Heart left ventricle (tissue), 16 donors: ENCODE results near the gene FER. TPM values are rescaled to one million over a fixed set of nuclear protein-coding genes. Genes with fewer than 3 reads are reported as not detected.

Experiments
- ATAC-seq, 4 donors: fragments of 200-7000 bp; cut with Tn5 transposase; one replicate each; pipeline ENCODE4 v1.9.1; 2020 to 2022; ENCODE audit warnings: moderate library complexity in 4 of 4, mild to moderate bottlenecking in 3 of 4, moderate number of reproducible peaks in 1 of 4
- DNase-seq, 5 donors: peaks; one replicate each; pipeline ENCODE4 v3.0.0-alpha.2; 2020
- H3K27ac ChIP-seq, 12 donors: fragments of 200-600 bp; sonication (generic) in 4 of 12; one replicate each; pipeline versions ENCODE4 v1.5.0 to v1.8.0; 2016 to 2022; ENCODE audit warnings: mild to moderate bottlenecking in 2 of 12
- H3K27me3 ChIP-seq, 9 donors: fragments of 200-600 bp; sonication (generic) in 2 of 9; one replicate each; pipeline versions ENCODE4 v1.5.1 to v1.8.0; 2016 to 2022; ENCODE audit warnings: mild to moderate bottlenecking in 3 of 9
- H3K36me3 ChIP-seq, 9 donors: fragments of 200-600 bp; sonication (generic) in 2 of 9; one replicate each; pipeline versions ENCODE4 v1.5.0 to v1.8.0; 2018 to 2022; ENCODE audit warnings: mild to moderate bottlenecking in 2 of 9
- H3K4me1 ChIP-seq, 12 donors: fragments of 200-600 bp; sonication (generic) in 4 of 12; one replicate each; pipeline versions ENCODE4 v1.5.0 to v1.8.0; 2016 to 2022; ENCODE audit warnings: mild to moderate bottlenecking in 3 of 12
- H3K4me3 ChIP-seq, 12 donors: fragments of 200-600 bp; sonication (generic) in 4 of 12; one replicate each; pipeline versions ENCODE4 v1.5.0 to v1.8.0; 2017 to 2022; ENCODE audit warnings: mild to moderate bottlenecking in 9 of 12, moderate library complexity in 4 of 12
- H3K9me3 ChIP-seq, 12 donors: fragments of 200-600 bp; sonication (generic) in 4 of 12; one replicate each; pipeline versions ENCODE4 v1.5.0 to v1.8.0; 2016 to 2022; ENCODE audit warnings: mild to moderate bottlenecking in 1 of 12
- POLR2A ChIP-seq, 2 donors: fragments of 450-650 bp; IDR thresholded peaks; one replicate each; pipeline ENCODE4 v1.6.1; 2017; ENCODE audit warnings: antibody characterized with exemption in 2 of 2, mild to moderate bottlenecking in 2 of 2, moderate library complexity in 2 of 2
- WGBS, 4 donors: extraction: QIAGEN DNeasy Blood & Tissue Kit in 2 of 4; methylation state at CpG; one replicate each; pipeline versions ENCODE4 v1.1.5 to v1.1.7; 2013 to 2018; 5-methylcytosine and 5-hydroxymethylcytosine counted together
- intact Hi-C, 10 donors: fragments of 100-400 bp; cut with DNase I; formaldehyde crosslinking; loops; one replicate each; pipeline versions ENCODE4 v1.11.1 to v1.14.2; 2022
- polyA plus RNA-seq, 2 donors: library from polyadenylated mRNA; stranded (reverse); fragments of 200-250 nt; gene quantifications; one replicate each; pipeline ENCODE4 v1.2.3, GENCODE V29; 2013
- total RNA-seq, 9 donors: library from RNA; depleted of rRNA in 2 of 9; stranded (reverse); fragments of >200 nt in 2 of 9; fragmentation: NEBNext Ultra II Directional in 3 of 9; extraction: Animal tissue kit (Norgen Biotek cat#: 25700) in 3 of 9; gene quantifications; one replicate each; pipeline versions ENCODE4 v1.1.0 to v1.2.4, GENCODE V29; 2016 to 2023
- TF ChIP-seq, protein P1 (sequence below), 12 donors: fragments of 200-600 bp; sonication (generic) in 4 of 12; IDR thresholded peaks; one replicate each; pipeline versions ENCODE4 v1.5.0 to v1.8.0; 2018 to 2022; ENCODE audit warnings: antibody characterized with exemption in 12 of 12, mild to moderate bottlenecking in 5 of 12
- donor health status: ischemic (EF 13 %, LVEDD 7.1; RV severe dilation, severe dysfunction).
- donor health status: healthy with polysubstance abuse.
- donor health status: DM: no; HTN: yes; CAD: no.
- donor health status: DM: no; HTN: no; CAD: no.
- donor health status: ischemic (EF 25% LVEDD 6.9; RV normal size, moderate dysfunction).
- donor health status: ischemic (EF 25% LVEDD 5.7; RV mildly dilated, moderate dysfunction).
- donor health status: healthy.
- donor health status: DM: yes; HTN: yes; CAD: no.
- donor health status: ischemic (EF 35%, LVEDD 5.7; RV mildly dilated, moderate dysfunction).
- donor health status: nonischemic (EF 11% LVEDD 7.7; RV severe dilation, severe dysfunction).
- donor health status: DM: yes; HTN: yes; CAD: no.
- donor health status: PGD.
- donor health status: ischemic (EF 29% LVEDD 5.4; RV normal size, mild dysfunction).
- donor health status: nonischemic (EF 23%, LVEDD 6.1; RV moderate dilation, normal function).

FER gene
- total and polyA plus RNA-seq, 11 donors, result 1.4 to 25.7 (median 13.1) TPM

DNA sequence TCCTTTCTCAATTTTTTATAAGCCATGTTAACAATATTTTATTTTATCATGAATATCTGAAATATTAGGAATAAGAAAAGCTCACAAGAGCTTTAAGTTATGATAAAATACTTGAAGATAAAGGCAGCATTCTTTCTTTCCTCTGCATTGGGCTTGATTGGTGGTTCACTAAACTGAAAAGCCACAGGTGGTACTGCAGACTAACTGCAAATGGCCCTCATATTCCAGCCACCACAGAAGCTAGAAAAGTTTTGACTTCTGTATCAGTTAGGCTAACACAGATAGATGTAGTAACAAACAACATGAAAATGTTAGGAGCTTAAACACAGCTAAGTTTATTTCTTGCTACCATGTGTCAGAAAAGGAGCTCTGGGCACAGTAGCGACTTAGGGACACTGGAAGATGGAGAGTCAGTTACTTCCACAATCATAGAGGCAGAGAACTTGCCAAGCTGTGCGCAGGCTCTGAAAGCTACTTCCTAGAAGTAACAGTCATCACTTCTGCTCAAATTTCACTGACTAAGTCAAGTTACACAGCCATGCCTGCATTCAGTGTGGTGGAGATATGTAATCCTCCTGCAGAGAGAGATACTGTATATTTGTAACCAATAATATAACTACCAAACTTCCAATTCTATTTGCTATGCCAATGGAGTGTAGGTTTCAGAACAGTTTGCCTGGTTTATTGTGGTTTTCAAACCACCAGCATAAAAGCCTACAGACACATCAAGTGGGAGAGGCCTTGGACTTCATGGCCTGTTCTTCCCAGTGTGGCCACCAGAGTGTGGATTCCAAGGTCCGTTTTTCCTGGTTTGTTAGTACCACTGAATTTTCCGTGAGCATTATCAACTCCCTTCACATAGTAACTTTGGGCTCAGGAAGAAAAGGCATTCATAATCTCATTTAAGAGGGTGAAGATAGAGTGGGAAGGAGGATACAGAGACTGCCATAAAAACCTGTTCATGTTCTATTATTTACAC is 393.8 kb downstream of the FER start:
- Histone ChIP-seq H3K9me3 (no peaks in the 10 kb centered on the region), H3K4me3 (no peak overlapping the region), H3K27me3 (no peaks in the 10 kb centered on the region), H3K36me3 (no peaks in the 10 kb centered on the region), H3K4me1 (peaks cover 0 to 5% (median 0%) of the 10 kb centered on the region in 12 donors), H3K27ac (no peak overlapping the region)
- no peak for TF ChIP-seq POLR2A (IDR thresholded peaks at IDR 0.05)
- TF ChIP-seq, protein P1, sequence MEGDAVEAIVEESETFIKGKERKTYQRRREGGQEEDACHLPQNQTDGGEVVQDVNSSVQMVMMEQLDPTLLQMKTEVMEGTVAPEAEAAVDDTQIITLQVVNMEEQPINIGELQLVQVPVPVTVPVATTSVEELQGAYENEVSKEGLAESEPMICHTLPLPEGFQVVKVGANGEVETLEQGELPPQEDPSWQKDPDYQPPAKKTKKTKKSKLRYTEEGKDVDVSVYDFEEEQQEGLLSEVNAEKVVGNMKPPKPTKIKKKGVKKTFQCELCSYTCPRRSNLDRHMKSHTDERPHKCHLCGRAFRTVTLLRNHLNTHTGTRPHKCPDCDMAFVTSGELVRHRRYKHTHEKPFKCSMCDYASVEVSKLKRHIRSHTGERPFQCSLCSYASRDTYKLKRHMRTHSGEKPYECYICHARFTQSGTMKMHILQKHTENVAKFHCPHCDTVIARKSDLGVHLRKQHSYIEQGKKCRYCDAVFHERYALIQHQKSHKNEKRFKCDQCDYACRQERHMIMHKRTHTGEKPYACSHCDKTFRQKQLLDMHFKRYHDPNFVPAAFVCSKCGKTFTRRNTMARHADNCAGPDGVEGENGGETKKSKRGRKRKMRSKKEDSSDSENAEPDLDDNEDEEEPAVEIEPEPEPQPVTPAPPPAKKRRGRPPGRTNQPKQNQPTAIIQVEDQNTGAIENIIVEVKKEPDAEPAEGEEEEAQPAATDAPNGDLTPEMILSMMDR (IDR thresholded peaks at IDR 0.05), result no peak
- ATAC-seq (peak in 1 of 4 donors; percentile 42), DNase-seq (no peak)
- intact Hi-C loops, result no loop called here
- WGBS, 4 donors, result 88 to 94% (median 90%) methylated on average over 4 of the region's 4 CpGs

DNA sequence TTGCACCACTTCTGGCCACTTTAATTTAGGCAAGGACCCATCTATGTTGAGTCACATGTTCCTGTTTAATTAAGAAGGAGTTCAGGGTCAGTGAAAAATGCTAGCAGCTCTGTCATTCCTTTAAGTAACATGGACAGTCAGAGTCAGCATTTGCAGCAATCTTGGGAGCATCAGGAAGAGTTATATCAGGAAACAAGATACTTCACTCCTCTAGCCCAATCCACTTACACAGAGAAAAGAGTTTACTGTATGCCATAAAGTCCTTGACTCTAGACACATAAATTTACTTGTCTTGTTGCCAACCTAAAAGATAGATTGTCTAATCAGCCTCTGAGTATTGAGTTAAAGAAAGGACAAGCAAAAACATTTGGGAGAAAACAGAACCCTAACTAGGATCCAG is 395.3 kb downstream of the FER start:
- Histone ChIP-seq H3K4me3 (no peak overlapping the region), H3K4me1 (peaks cover 0 to 7% (median 0%) of the 10 kb centered on the region in 12 donors), H3K9me3 (no peaks in the 10 kb centered on the region), H3K27ac (no peak overlapping the region), H3K36me3 (no peaks in the 10 kb centered on the region), H3K27me3 (no peaks in the 10 kb centered on the region)
- intact Hi-C loops, result no loop called here
- DNase-seq (no peak), ATAC-seq (no peak)
- no peak for TF ChIP-seq POLR2A (IDR thresholded peaks at IDR 0.05)
- TF ChIP-seq, protein P1 (IDR thresholded peaks at IDR 0.05), result no peak

DNA sequence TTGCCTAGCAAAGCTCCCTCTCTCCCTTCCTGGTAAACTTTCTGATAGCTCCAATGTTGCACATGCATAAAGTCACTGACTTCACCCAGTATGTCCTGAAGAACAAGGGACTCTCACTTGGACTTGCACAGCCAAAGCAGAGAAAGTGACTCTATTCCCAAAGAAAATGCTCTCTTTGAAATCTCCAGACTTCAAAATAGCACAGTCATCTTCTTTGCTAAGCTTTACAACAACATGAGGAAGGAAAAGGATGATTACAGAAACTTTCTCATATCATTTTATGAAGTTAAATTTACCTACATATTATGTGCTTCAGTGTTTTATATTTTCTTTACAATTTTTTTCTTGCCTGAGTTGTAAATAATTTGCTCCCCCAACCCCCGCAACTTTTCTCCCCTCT is 397.4 kb downstream of the FER start:
- no peak for TF ChIP-seq POLR2A (IDR thresholded peaks at IDR 0.05)
- TF ChIP-seq, protein P1 (IDR thresholded peaks at IDR 0.05), result no peak
- H3K9me3 ChIP-seq, result no peaks in the 10 kb centered on the region
- ATAC-seq, result no peak
- no peak overlapping the region for H3K27ac ChIP-seq
- H3K4me1 ChIP-seq, result peaks cover 0 to 7% (median 0%) of the 10 kb centered on the region in 12 donors
- no peak for DNase-seq
- no peaks in the 10 kb centered on the region for H3K27me3 ChIP-seq
- H3K4me3 ChIP-seq, result no peak overlapping the region
- no peaks in the 10 kb centered on the region for H3K36me3 ChIP-seq
- intact Hi-C loops, result no loop called here
- WGBS, 4 donors, result 86 to 96% (median 94%) methylated on average over 1 of the region's 1 CpG

DNA sequence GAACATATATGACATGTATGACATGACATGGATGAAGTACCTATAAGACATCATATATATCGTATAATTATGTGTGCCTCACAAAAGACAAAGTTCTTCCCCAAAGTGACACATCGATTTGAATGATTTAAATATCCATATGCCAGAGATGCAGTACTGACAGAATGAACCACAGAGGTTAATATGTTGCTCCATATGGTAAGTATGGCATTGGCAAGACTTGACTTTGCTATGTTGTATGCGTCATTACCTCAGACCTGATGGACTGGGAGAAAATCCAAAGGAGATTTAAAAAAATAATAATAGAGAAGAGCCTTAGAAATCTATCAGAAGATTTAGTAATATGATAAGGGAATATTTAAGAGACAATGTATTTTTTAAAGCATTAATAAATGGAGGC is 398.9 kb downstream of the FER start:
- Histone ChIP-seq H3K9me3 (no peaks in the 10 kb centered on the region), H3K4me3 (no peak overlapping the region), H3K27ac (no peak overlapping the region), H3K27me3 (no peaks in the 10 kb centered on the region), H3K4me1 (peaks cover 0 to 7% (median 0%) of the 10 kb centered on the region in 12 donors), H3K36me3 (no peaks in the 10 kb centered on the region)
- intact Hi-C loops, result no loop called here
- 90 to 95% (median 91%) methylated on average over 3 of the region's 3 CpGs for WGBS, 4 donors
- ATAC-seq, result no peak
- TF ChIP-seq, protein P1 (IDR thresholded peaks at IDR 0.05), result no peak
- no peak for TF ChIP-seq POLR2A (IDR thresholded peaks at IDR 0.05)
- no peak for DNase-seq
